ENCODE measurements around the gene DYSF.

DNA sequence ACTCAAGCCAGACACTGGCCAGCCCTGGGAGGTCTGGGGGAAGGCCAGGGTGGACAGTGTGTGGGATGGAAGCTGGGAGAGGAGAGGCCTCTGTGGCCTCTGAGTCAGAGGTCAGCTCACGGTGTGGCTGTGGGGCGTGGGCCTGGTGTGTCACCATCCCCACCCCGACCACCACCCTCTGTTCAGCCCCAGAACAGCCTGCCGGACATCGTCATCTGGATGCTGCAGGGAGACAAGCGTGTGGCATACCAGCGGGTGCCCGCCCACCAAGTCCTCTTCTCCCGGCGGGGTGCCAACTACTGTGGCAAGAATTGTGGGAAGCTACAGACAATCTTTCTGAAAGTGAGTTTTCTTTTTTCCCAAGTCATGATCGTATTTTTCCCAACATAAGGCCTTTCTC lies 110.5 kb downstream of the DYSF start:
- TF ChIP-seq, protein P1, sequence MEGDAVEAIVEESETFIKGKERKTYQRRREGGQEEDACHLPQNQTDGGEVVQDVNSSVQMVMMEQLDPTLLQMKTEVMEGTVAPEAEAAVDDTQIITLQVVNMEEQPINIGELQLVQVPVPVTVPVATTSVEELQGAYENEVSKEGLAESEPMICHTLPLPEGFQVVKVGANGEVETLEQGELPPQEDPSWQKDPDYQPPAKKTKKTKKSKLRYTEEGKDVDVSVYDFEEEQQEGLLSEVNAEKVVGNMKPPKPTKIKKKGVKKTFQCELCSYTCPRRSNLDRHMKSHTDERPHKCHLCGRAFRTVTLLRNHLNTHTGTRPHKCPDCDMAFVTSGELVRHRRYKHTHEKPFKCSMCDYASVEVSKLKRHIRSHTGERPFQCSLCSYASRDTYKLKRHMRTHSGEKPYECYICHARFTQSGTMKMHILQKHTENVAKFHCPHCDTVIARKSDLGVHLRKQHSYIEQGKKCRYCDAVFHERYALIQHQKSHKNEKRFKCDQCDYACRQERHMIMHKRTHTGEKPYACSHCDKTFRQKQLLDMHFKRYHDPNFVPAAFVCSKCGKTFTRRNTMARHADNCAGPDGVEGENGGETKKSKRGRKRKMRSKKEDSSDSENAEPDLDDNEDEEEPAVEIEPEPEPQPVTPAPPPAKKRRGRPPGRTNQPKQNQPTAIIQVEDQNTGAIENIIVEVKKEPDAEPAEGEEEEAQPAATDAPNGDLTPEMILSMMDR (IDR thresholded peaks at IDR 0.05): no peak
- TF ChIP-seq POLR2AphosphoS5 (IDR thresholded peaks at IDR 0.05; ENCODE audit: low read depth, low read length): no peak
- no peak for TF ChIP-seq TAF1 (IDR thresholded peaks at IDR 0.05; ENCODE audit: borderline replicate concordance, low read depth, low read length)
- no peak for TF ChIP-seq EP300 (IDR thresholded peaks at IDR 0.05; ENCODE audit: borderline replicate concordance in 1 of 2, low read depth in 1 of 2, low read length in 1 of 2)
- TF ChIP-seq, protein P2, sequence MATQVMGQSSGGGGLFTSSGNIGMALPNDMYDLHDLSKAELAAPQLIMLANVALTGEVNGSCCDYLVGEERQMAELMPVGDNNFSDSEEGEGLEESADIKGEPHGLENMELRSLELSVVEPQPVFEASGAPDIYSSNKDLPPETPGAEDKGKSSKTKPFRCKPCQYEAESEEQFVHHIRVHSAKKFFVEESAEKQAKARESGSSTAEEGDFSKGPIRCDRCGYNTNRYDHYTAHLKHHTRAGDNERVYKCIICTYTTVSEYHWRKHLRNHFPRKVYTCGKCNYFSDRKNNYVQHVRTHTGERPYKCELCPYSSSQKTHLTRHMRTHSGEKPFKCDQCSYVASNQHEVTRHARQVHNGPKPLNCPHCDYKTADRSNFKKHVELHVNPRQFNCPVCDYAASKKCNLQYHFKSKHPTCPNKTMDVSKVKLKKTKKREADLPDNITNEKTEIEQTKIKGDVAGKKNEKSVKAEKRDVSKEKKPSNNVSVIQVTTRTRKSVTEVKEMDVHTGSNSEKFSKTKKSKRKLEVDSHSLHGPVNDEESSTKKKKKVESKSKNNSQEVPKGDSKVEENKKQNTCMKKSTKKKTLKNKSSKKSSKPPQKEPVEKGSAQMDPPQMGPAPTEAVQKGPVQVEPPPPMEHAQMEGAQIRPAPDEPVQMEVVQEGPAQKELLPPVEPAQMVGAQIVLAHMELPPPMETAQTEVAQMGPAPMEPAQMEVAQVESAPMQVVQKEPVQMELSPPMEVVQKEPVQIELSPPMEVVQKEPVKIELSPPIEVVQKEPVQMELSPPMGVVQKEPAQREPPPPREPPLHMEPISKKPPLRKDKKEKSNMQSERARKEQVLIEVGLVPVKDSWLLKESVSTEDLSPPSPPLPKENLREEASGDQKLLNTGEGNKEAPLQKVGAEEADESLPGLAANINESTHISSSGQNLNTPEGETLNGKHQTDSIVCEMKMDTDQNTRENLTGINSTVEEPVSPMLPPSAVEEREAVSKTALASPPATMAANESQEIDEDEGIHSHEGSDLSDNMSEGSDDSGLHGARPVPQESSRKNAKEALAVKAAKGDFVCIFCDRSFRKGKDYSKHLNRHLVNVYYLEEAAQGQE (IDR thresholded peaks at IDR 0.05; ENCODE audit: low read depth, low read length): no peak
- no peak for TF ChIP-seq SIN3A (IDR thresholded peaks at IDR 0.05; ENCODE audit: borderline replicate concordance, low read depth, low read length)
- TF ChIP-seq NFIC (IDR thresholded peaks at IDR 0.05; ENCODE audit: borderline replicate concordance): no peak
- no peak for TF ChIP-seq MXI1 (IDR thresholded peaks at IDR 0.05; ENCODE audit: low read depth, low read length)
- no peak for TF ChIP-seq JUND (IDR thresholded peaks at IDR 0.05)
